H4 (cell line): Measurements from ENCODE around the gene SH3BGRL. TPM values are rescaled to one million over a fixed set of nuclear protein-coding genes. Genes with fewer than 3 reads are reported as not detected.

Experiments used
- DNase-seq: peaks from one replicate; pipeline ENCODE4 v3.0.0-alpha.2; 2015; ENCODE audit warnings: low spot score
- total RNA-seq: library from RNA; depleted of rRNA; stranded (reverse); fragments of >200 nt; shearing (Covaris generic); gene quantifications from 2 replicates; pipeline ENCODE4 v1.2.3, GENCODE V29; 2014; rRNA removed

Gene SH3BGRL
- 73.1 and 90.2 TPM in 2 replicates for total RNA-seq

- DNase-seq = peak; percentile 86
Observed at GRCh38 chrX:81201671-81202455, at the start of gene SH3BGRL, which contains the start of gene HMGN5. Gene SH3BGRL (plus strand): TSS chrX:81202102. CDS start chrX:81202201, 99 bp downstream. Gene HMGN5 (minus strand): TSS chrX:81201913. CDS start chrX:81121549, 80,364 bp downstream.

DNA sequence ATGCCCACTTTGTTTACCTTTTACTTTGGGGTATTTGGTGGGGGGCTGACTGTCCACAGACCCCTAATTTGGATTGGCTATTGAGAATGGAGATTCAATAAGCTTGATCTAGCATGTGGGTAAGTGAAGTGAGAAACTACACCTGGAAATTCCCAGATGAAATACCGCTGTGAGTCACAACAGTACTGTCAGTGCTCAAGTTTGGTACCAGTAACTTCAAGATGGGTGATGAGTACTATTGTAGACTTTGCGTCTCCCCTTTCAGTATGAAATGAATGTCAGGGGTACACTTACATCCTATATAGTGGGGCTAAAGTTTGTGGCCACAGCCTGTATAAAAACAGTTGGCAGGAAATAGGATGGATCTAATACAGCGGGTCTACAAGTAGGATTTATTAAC lies 33.5 kb upstream of the SH3BGRL start:
- no peak for DNase-seq

- DNase-seq = peak; percentile 1
Observed at GRCh38 chrX:81174286-81174685, 27.6 kb upstream of the SH3BGRL start.

GRCh38 chrX:81195259-81195658 lies 6.6 kb upstream of the SH3BGRL start:
- no peak for DNase-seq

GRCh38 chrX:81195712-81196111 lies 6.2 kb upstream of the SH3BGRL start:
- peak; percentile 41 for DNase-seq

DNA sequence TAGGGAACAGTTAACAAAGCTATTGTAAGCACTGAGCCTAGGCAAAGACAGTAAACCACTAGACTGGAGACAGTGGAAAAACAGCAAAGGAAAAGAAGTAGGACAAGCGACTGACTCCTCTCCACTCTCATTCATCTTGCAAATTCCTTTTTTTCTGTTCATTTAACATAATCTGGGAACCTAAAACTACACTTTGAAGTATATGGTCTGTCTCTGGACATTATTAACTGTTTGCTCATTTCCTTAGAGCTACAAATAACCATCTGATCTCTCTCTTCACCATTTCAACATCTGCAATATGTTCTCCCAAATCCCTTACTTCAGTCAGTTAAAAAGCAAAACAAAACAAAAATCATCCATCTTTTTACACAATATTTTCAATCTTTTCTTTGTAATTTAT lies 831 bp upstream of the SH3BGRL start:
- DNase-seq = no peak

DNA sequence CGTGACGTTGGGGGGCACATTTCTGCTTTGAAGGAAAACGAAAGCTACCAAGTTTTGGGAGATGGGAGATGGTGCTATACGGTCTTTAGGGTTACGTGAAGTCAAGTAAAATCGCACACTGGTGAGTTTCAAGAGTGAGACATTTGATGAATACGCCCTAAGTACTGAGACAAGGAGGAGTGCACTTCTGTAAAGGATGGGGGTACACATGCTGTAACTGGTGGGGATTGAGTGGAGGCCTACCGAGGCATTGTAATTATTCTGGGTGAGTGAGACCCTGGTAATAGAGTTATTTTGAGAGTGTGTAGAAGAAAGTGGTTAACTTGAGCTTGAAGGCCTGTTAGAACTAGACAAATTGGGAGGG lies 536 bp downstream of the SH3BGRL start:
- no peak for DNase-seq

GRCh38 chrX:81202943-81203342 lies 1.0 kb downstream of the SH3BGRL start:
- DNase-seq = no peak

- DNase-seq = no peak
Observed at GRCh38 chrX:81205551-81205950, 3.6 kb downstream of the SH3BGRL start.

- DNase-seq = no peak
Observed at GRCh38 chrX:81206476-81206875, 4.6 kb downstream of the SH3BGRL start.

GRCh38 chrX:81208916-81209315 lies 7.0 kb downstream of the SH3BGRL start:
- no peak for DNase-seq

- DNase-seq = no peak
Observed at GRCh38 chrX:81215685-81216084, 13.8 kb downstream of the SH3BGRL start.

- no peak for DNase-seq
Observed at GRCh38 chrX:81229229-81229628, 27.3 kb downstream of the SH3BGRL start.

DNA sequence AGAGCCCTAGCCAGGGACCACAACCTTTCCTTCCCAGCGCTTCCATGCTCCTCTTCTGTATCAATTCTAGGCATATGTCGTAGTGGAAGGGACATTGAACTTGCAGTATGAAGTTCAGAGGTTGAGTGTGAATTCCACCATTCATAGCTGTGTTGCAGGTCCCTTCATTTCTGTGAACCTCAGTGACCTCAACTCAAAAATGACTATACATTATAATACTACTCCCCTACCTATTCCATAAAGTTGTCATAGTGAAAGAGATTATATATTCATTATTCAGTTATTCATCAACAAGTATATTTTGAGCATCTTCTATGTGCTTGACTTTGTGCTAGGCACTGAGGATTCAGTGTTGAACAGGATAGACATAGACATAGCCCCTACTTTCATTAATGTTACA lies 28.0 kb downstream of the SH3BGRL start:
- no peak for DNase-seq

- no peak for DNase-seq
Observed at GRCh38 chrX:81231476-81231875, 29.6 kb downstream of the SH3BGRL start.

- no peak for DNase-seq
Observed at GRCh38 chrX:81232218-81232617, 30.3 kb downstream of the SH3BGRL start.

DNA sequence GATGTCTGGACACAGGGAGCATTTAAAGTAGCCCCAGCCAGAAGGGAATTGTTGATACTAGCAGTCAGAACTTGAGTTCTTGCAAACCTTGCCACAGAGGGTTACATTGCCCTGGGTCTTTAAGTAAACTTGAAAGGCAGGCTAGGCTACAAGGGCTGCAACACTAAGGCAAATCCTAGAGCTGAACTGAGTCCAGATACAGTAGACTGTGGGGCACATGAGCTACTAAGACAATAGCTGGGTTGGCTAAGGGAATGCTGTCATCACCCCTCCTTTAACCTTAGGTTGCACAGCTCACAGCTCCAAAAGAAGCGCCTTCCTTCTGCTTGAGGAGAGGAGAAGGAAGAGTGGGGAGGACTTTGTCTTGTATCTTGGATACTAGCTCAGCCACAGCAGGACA lies 35.6 kb downstream of the SH3BGRL start:
- DNase-seq = no peak

GRCh38 chrX:81238166-81238565 lies 36.3 kb downstream of the SH3BGRL start:
- DNase-seq = no peak

DNA sequence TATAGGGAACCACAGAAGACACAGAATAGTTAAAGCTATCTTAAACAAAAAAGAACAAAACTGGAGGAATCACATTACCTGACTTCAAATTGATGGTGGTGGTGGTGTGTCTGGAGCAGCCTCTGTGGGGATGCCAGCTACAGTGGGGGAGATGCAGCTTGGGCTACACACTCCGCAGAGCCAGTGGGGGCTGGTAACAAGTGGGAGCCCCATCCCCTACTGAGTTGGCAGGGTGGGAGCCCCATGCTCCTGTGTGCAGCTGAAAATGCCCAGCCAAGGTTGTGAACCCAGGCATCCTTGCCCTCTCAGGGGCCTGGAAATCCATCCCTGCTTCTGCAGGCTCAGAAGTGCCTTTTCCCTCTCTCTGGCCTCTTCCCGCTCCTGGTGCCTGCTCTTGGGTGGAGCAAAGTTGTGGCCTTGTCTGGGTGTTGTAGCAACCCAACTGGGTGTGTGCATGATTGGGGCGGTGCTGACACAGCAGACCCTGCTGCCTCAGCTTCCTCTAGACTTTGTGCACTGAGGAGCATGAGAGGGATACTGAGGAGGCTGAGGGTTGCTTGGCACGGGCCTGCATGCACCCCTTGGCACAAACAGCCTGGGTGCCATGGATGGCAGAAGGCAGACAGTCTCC lies 38.9 kb downstream of the SH3BGRL start:
- DNase-seq = no peak

- DNase-seq = no peak
Observed at GRCh38 chrX:81241753-81242152, 39.9 kb downstream of the SH3BGRL start.

DNA sequence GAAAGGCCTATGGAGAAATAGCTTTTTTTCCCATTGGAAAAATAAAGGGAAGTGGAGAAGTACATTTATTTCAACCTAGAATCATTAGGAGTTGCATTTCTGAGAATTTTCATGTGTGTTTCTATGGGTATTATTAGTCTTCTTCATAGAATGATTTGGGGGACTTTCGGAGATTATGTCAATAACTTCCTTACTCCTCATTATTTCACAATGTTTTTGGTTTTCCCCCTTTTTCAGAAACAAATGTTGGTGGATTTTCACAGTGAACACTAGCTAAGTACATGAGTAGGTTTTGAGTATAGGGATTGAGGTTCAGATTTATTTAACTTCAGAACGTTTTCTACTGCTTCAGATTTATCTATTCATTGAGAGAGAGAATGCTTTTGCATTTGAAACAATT lies 54.0 kb downstream of the SH3BGRL start:
- DNase-seq = no peak

GRCh38 chrX:81257817-81258216 lies 55.9 kb downstream of the SH3BGRL start:
- no peak for DNase-seq

- peak; percentile 28 for DNase-seq
Observed at GRCh38 chrX:81259020-81259713, 57.3 kb downstream of the SH3BGRL start.
